Chondrocyte (in vitro differentiated cells): ENCODE measurements around the gene COBL. TPM values are rescaled to one million over a fixed set of nuclear protein-coding genes. Genes with fewer than 3 reads are reported as not detected.

Experiments used
- DNase-seq: peaks from one replicate; pipeline ENCODE4 v3.0.0; 2021; ENCODE audit warnings: mixed read lengths, low spot score
- H3K27ac Mint-ChIP-seq: one replicate; pipeline ENCODE4 v1.8.0; 2021; ENCODE audit warnings: mild to moderate bottlenecking, moderate library complexity, mixed read lengths; ENCODE audit not compliant: unreplicated experiment
- H3K27me3 Mint-ChIP-seq: 2 replicates; pipeline ENCODE4 v1.8.0; 2021; ENCODE audit warnings: low read depth, mixed read lengths
- H3K36me3 Mint-ChIP-seq: 2 replicates; pipeline ENCODE4 v1.8.0; 2021; ENCODE audit warnings: low read depth, mixed read lengths
- H3K4me1 Mint-ChIP-seq: 2 replicates; pipeline ENCODE4 v1.8.0; 2021; ENCODE audit warnings: low read depth, mild to moderate bottlenecking, mixed read lengths
- H3K4me3 Mint-ChIP-seq: one replicate; pipeline ENCODE4 v1.8.0; 2021; ENCODE audit warnings: mild to moderate bottlenecking, moderate library complexity, mixed read lengths; ENCODE audit not compliant: unreplicated experiment
- H3K9me3 Mint-ChIP-seq: 2 replicates; pipeline ENCODE4 v1.8.0; 2021; ENCODE audit warnings: low read depth, mixed read lengths
- CTCF ChIP-seq: fragments of 200-600 bp; sonication (generic); IDR thresholded peaks from 2 replicates; pipeline ENCODE4 v1.5.0; 2021; ENCODE audit warnings: antibody characterized with exemption, mild to moderate bottlenecking, moderate library complexity
- total RNA-seq: library from RNA; stranded (reverse); gene quantifications from 3 replicates; pipeline ENCODE4 v1.2.1, GENCODE V29; 2021

Gene COBL
- total RNA-seq, 1 donor from 2014 or later: 0.17 TPM

- no peak overlapping the region for H3K4me3 Mint-ChIP-seq
- no peak for TF ChIP-seq CTCF
- H3K27ac Mint-ChIP-seq: peak overlapping the region; percentile 84
- no peak for DNase-seq
- H3K36me3 Mint-ChIP-seq: no peaks in the 10 kb centered on the region
- H3K4me1 Mint-ChIP-seq: peaks cover 20% of the 10 kb centered on the region
- H3K27me3 Mint-ChIP-seq: peaks cover 2% of the 10 kb centered on the region
- no peaks in the 10 kb centered on the region for H3K9me3 Mint-ChIP-seq
Measured at GRCh38 chr7:51123322-51124019, 193.1 kb downstream of the COBL start.

- H3K27ac Mint-ChIP-seq: no peak overlapping the region
- H3K9me3 Mint-ChIP-seq: peaks cover 3% of the 10 kb centered on the region
- H3K4me1 Mint-ChIP-seq: peaks cover 20% of the 10 kb centered on the region
- no peak for TF ChIP-seq CTCF
- H3K27me3 Mint-ChIP-seq: peaks cover 2% of the 10 kb centered on the region
- no peaks in the 10 kb centered on the region for H3K36me3 Mint-ChIP-seq
- no peak for DNase-seq
- H3K4me3 Mint-ChIP-seq: no peak overlapping the region
Measured at GRCh38 chr7:51121931-51122425, 194.6 kb downstream of the COBL start.

GRCh38 chr7:51121036-51121790 lies 195.4 kb downstream of the COBL start:
- H3K4me3 Mint-ChIP-seq: no peak overlapping the region
- H3K27ac Mint-ChIP-seq: no peak overlapping the region
- DNase-seq: no peak
- no peak for TF ChIP-seq CTCF
- H3K36me3 Mint-ChIP-seq: no peaks in the 10 kb centered on the region
- peaks cover 4% of the 10 kb centered on the region for H3K9me3 Mint-ChIP-seq
- peaks cover 20% of the 10 kb centered on the region for H3K4me1 Mint-ChIP-seq
- H3K27me3 Mint-ChIP-seq: peaks cover 2% of the 10 kb centered on the region

- Mint-ChIP-seq H3K9me3 (peaks cover 22% of the 10 kb centered on the region), H3K27ac (no peak overlapping the region), H3K4me3 (no peak overlapping the region), H3K36me3 (peaks cover 2% of the 10 kb centered on the region), H3K27me3 (peaks cover 2% of the 10 kb centered on the region), H3K4me1 (peaks cover 15% of the 10 kb centered on the region)
- DNase-seq: no peak
- TF ChIP-seq CTCF: no peak
Measured at GRCh38 chr7:51118628-51119027, 198.0 kb downstream of the COBL start.

GRCh38 chr7:51114501-51114900 lies 202.1 kb downstream of the COBL start:
- H3K36me3 Mint-ChIP-seq: peaks cover 2% of the 10 kb centered on the region
- H3K4me3 Mint-ChIP-seq: no peak overlapping the region
- H3K27me3 Mint-ChIP-seq: peaks cover 2% of the 10 kb centered on the region
- DNase-seq: no peak
- H3K4me1 Mint-ChIP-seq: no peaks in the 10 kb centered on the region
- TF ChIP-seq CTCF: no peak
- peaks cover 22% of the 10 kb centered on the region for H3K9me3 Mint-ChIP-seq
- H3K27ac Mint-ChIP-seq: no peak overlapping the region
